Measurements from ENCODE around the gene CLCF1.
A peak's percentile ranks its signal among the peaks of the same experiment; 100 is the strongest.

The CLCF1 gene

GRCh38 chr11:67373648-67374570 is 511 bp upstream of the CLCF1 start:
- peak; percentile 87 for DNase-seq

- no peak for DNase-seq
These were observed 941 bp downstream of the CLCF1 start for GRCh38 chr11:67372321-67372992.

GRCh38 chr11:67371911-67372320 is 1.5 kb downstream of the CLCF1 start:
- DNase-seq, result no peak

GRCh38 chr11:67371189-67371910 is 2.0 kb downstream of the CLCF1 start:
- DNase-seq, result peak; percentile 41

- no peak for DNase-seq
These were observed 2.9 kb downstream of the CLCF1 start for GRCh38 chr11:67370351-67371076.

- no peak for DNase-seq
These were observed 3.6 kb downstream of the CLCF1 start for GRCh38 chr11:67369801-67370284.

- DNase-seq, result no peak
These were observed 4.1 kb downstream of the CLCF1 start for GRCh38 chr11:67369275-67369674.

- no peak for DNase-seq
These were observed 4.8 kb downstream of the CLCF1 start for GRCh38 chr11:67368621-67369020.

- no peak for DNase-seq
These were observed 5.6 kb downstream of the CLCF1 start for GRCh38 chr11:67367761-67368227.

GRCh38 chr11:67366961-67367760 is 6.2 kb downstream of the CLCF1 start:
- no peak for DNase-seq

- no peak for DNase-seq
These were observed 6.9 kb downstream of the CLCF1 start for GRCh38 chr11:67366546-67366945.

- no peak for DNase-seq
These were observed 7.5 kb downstream of the CLCF1 start for GRCh38 chr11:67365736-67366444.

GRCh38 chr11:67364783-67365722 is 8.3 kb downstream of the CLCF1 start:
- no peak for DNase-seq

- no peak for DNase-seq
These were observed 9.2 kb downstream of the CLCF1 start for GRCh38 chr11:67364169-67364568.

GRCh38 chr11:67357831-67358670 is 15.3 kb downstream of the CLCF1 start:
- DNase-seq, result no peak

GRCh38 chr11:67356864-67357561 is 16.4 kb downstream of the CLCF1 start:
- peak; percentile 69 for DNase-seq

- DNase-seq, result no peak
These were observed 17.0 kb downstream of the CLCF1 start for GRCh38 chr11:67356387-67356863.
